MM.1S (cell line): ENCODE measurements around the gene RTP5.

Source experiments
- EZH2 ChIP-seq: fragments of 300-600 bp; sonication (generic); optimal IDR thresholded peaks from 2 replicates; pipeline ENCODE3; 2017; ENCODE audit warnings: low read depth, mild to moderate bottlenecking, antibody characterized with exemption, low read length, mixed read lengths
- TF ChIP-seq, protein P1 (sequence below): fragments of 300-600 bp; sonication (generic); IDR thresholded peaks from 2 replicates; pipeline ENCODE4 v1.5.1; 2016; ENCODE audit warnings: antibody characterized with exemption, low read length, mixed read lengths

DNA sequence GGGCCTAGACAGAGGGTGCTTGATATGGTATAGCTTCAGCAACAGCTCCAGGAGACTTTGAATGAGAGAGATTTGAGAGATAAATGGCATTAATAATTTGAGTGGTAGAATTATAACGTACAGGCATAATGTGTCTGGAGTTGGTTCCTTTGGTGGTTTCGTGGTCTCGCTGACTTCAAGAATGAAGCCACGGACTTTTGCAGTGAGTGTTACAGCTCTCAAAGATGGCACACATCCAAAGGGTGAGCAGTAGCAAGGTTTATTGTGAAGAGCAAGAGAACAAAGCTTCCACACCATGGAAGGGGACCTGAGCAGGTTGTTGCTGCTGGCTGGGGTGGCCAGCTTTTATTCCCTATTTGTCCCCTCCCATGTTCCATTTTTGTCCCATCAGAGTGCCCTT lies 33.9 kb upstream of the RTP5 start:
- TF ChIP-seq, protein P1, sequence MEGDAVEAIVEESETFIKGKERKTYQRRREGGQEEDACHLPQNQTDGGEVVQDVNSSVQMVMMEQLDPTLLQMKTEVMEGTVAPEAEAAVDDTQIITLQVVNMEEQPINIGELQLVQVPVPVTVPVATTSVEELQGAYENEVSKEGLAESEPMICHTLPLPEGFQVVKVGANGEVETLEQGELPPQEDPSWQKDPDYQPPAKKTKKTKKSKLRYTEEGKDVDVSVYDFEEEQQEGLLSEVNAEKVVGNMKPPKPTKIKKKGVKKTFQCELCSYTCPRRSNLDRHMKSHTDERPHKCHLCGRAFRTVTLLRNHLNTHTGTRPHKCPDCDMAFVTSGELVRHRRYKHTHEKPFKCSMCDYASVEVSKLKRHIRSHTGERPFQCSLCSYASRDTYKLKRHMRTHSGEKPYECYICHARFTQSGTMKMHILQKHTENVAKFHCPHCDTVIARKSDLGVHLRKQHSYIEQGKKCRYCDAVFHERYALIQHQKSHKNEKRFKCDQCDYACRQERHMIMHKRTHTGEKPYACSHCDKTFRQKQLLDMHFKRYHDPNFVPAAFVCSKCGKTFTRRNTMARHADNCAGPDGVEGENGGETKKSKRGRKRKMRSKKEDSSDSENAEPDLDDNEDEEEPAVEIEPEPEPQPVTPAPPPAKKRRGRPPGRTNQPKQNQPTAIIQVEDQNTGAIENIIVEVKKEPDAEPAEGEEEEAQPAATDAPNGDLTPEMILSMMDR: no peak
- TF ChIP-seq EZH2: no peak
